IMR-90 (cell line): ENCODE data around the gene C9orf50. TPM values are rescaled to one million over a fixed set of nuclear protein-coding genes. Genes with fewer than 3 reads are reported as not detected.

Experiments used
- MAFK ChIP-seq: IDR thresholded peaks from 2 replicates; pipeline ENCODE4 v1.6.1; 2012; ENCODE audit warnings: low read depth, low read length, improper control_type of control experiment
- MAZ ChIP-seq: IDR thresholded peaks from 2 replicates; pipeline ENCODE4 v1.6.1; 2012; ENCODE audit warnings: low read depth, mild to moderate bottlenecking, low read length, improper control_type of control experiment, moderate library complexity, borderline replicate concordance
- USF2 ChIP-seq: fragments of 150-350 bp; IDR thresholded peaks from 2 replicates; pipeline ENCODE4 v1.6.1; 2017; ENCODE audit warnings: mild to moderate bottlenecking, antibody characterized with exemption, low read length, low read depth
- polyA plus RNA-seq, 3 experiments: library from polyadenylated mRNA; depleted of rRNA; stranded (reverse); fragments of >200 nt; gene quantifications; 2 replicates each; pipeline ENCODE4 v1.2.3, GENCODE V29; 2012; ENCODE audit warnings: low replicate concordance in 1 of 3
- total RNA-seq: library from RNA; depleted of rRNA; stranded (reverse); fragments of >200 nt; gene quantifications from 2 replicates; pipeline ENCODE4 v1.2.3, GENCODE V29; 2012

C9orf50 gene
- total and polyA plus RNA-seq, 2 of the 4 experiments (the other 2 are of a cell fraction): 0.09 TPM; not detected in 1

- no peak for TF ChIP-seq MAFK
- no peak for TF ChIP-seq USF2
- no peak for TF ChIP-seq MAZ
These were observed 29.9 kb upstream of the C9orf50 start (continued) for GRCh38 chr9:129650680-129651235.
